ENCODE data around the gene DCLRE1B. TPM values are rescaled to one million over a fixed set of nuclear protein-coding genes. Genes with fewer than 3 reads are reported as not detected.

The DCLRE1B gene
- total RNA-seq, 1 donor from 2014 or later: 2.7 TPM

GRCh38 chr1:113928187-113928930, 23.2 kb downstream of the DCLRE1B start:
- DNase-seq (ENCODE audit: low read depth): peak; percentile 69

GRCh38 chr1:113928941-113929749, 24.0 kb downstream of the DCLRE1B start, which contains the start of gene HIPK1:
Gene HIPK1 (plus strand): TSS chr1:113929324.
- peak; percentile 52 for DNase-seq (ENCODE audit: low read depth)

GRCh38 chr1:113929750-113930498, 24.8 kb downstream of the DCLRE1B start:
- DNase-seq (ENCODE audit: low read depth): no peak

GRCh38 chr1:113930499-113931161, 25.5 kb downstream of the DCLRE1B start:
- DNase-seq (ENCODE audit: low read depth): peak; percentile 87

- DNase-seq (ENCODE audit: low read depth): peak; percentile 93
Observed at GRCh38 chr1:113931451-113931851, 26.3 kb downstream of the DCLRE1B start.

- no peak for DNase-seq (ENCODE audit: low read depth)
Observed at GRCh38 chr1:113934006-113934405, 28.9 kb downstream of the DCLRE1B start.

GRCh38 chr1:113934511-113935055, 29.5 kb downstream of the DCLRE1B start:
- DNase-seq (ENCODE audit: low read depth): no peak

- DNase-seq (ENCODE audit: low read depth): no peak
Observed at GRCh38 chr1:113935176-113935575, 30.1 kb downstream of the DCLRE1B start.

- no peak for DNase-seq (ENCODE audit: low read depth)
Observed at GRCh38 chr1:113935970-113936369, 30.8 kb downstream of the DCLRE1B start.

GRCh38 chr1:113937146-113937545, 32.0 kb downstream of the DCLRE1B start:
- DNase-seq (ENCODE audit: low read depth): no peak

GRCh38 chr1:113938192-113938591, 33.1 kb downstream of the DCLRE1B start:
- no peak for DNase-seq (ENCODE audit: low read depth)

- DNase-seq (ENCODE audit: low read depth): no peak
Observed at GRCh38 chr1:113940365-113941244, 35.5 kb downstream of the DCLRE1B start.

- DNase-seq (ENCODE audit: low read depth): no peak
Observed at GRCh38 chr1:113941245-113941559, 36.1 kb downstream of the DCLRE1B start.

GRCh38 chr1:113942527-113942926, 37.4 kb downstream of the DCLRE1B start:
- DNase-seq (ENCODE audit: low read depth): no peak

- DNase-seq (ENCODE audit: low read depth): no peak
Observed at GRCh38 chr1:113943028-113943811, 38.1 kb downstream of the DCLRE1B start.

GRCh38 chr1:113945329-113945728, 40.2 kb downstream of the DCLRE1B start:
- DNase-seq (ENCODE audit: low read depth): no peak

GRCh38 chr1:113946112-113946511, 41.0 kb downstream of the DCLRE1B start:
- DNase-seq (ENCODE audit: low read depth): no peak

GRCh38 chr1:113946678-113947387, 41.7 kb downstream of the DCLRE1B start:
- DNase-seq (ENCODE audit: low read depth): no peak

All from renal cortical epithelial cell (primary cell).